Ovary (tissue), 3 donors: Measurements from ENCODE around the gene TMTC2.

Experiments
- POLR2A ChIP-seq: fragments of 450-650 bp; IDR thresholded peaks from one replicate; pipeline ENCODE4 v1.6.1; 2017; ENCODE audit warnings: antibody characterized with exemption, mild to moderate bottlenecking, moderate library complexity
- TF ChIP-seq, protein P1 (sequence below), 3 donors: fragments of 450-650 bp in 2 of 3; fragments of 200-600 bp in 1 of 3; IDR thresholded peaks; one replicate each; pipeline versions ENCODE4 v1.5.1 to v1.8.0; 2016 to 2022; ENCODE audit warnings: antibody characterized with exemption in 3 of 3, mild to moderate bottlenecking in 1 of 3
- donor health status: DM: no; HTN: no; CAD: no.

DNA sequence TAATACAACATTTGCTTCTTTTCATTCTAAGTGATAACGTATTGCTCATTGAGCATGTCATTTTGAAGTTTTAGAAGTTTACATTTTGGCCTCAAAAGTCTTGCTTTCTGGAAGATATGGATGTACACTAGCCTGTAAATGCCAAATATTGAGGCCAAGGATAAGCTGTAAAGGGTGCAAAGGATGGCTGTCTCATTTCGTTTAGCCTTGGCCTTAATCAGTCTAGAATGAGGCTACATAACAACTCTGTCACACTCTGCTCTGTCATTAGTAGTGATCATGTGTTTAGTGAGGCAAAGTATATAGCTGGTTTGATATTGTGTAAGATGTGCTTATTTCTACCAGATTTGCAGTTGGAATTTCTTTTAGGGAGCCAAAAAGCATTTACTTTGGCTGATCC lies 344.5 kb downstream of the TMTC2 start:
- TF ChIP-seq POLR2A: no peak
- TF ChIP-seq, protein P1, sequence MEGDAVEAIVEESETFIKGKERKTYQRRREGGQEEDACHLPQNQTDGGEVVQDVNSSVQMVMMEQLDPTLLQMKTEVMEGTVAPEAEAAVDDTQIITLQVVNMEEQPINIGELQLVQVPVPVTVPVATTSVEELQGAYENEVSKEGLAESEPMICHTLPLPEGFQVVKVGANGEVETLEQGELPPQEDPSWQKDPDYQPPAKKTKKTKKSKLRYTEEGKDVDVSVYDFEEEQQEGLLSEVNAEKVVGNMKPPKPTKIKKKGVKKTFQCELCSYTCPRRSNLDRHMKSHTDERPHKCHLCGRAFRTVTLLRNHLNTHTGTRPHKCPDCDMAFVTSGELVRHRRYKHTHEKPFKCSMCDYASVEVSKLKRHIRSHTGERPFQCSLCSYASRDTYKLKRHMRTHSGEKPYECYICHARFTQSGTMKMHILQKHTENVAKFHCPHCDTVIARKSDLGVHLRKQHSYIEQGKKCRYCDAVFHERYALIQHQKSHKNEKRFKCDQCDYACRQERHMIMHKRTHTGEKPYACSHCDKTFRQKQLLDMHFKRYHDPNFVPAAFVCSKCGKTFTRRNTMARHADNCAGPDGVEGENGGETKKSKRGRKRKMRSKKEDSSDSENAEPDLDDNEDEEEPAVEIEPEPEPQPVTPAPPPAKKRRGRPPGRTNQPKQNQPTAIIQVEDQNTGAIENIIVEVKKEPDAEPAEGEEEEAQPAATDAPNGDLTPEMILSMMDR (IDR thresholded peaks at IDR 0.05): no peak
